NOMO-1 treated with dmso at 0.1 percent for 144 hours (cell line): ENCODE results near the gene IRF2BP2.

ENCODE experiments used
- DNase-seq: peaks from one replicate; lab custom pipeline; 2025; ENCODE audit not compliant: unreplicated experiment; lab: John Stamatoyannopoulos, UW

IRF2BP2 gene

GRCh38 chr1:234614081-234614489, 4.1 kb upstream of the IRF2BP2 start:
- no peak for DNase-seq

- DNase-seq = peak; percentile 46
Observed at GRCh38 chr1:234613128-234613875, 3.3 kb upstream of the IRF2BP2 start.

GRCh38 chr1:234612352-234613127, 2.6 kb upstream of the IRF2BP2 start:
- DNase-seq = peak; percentile 98

GRCh38 chr1:234611847-234612351, 1.9 kb upstream of the IRF2BP2 start:
- DNase-seq = peak; percentile 39

DNA sequence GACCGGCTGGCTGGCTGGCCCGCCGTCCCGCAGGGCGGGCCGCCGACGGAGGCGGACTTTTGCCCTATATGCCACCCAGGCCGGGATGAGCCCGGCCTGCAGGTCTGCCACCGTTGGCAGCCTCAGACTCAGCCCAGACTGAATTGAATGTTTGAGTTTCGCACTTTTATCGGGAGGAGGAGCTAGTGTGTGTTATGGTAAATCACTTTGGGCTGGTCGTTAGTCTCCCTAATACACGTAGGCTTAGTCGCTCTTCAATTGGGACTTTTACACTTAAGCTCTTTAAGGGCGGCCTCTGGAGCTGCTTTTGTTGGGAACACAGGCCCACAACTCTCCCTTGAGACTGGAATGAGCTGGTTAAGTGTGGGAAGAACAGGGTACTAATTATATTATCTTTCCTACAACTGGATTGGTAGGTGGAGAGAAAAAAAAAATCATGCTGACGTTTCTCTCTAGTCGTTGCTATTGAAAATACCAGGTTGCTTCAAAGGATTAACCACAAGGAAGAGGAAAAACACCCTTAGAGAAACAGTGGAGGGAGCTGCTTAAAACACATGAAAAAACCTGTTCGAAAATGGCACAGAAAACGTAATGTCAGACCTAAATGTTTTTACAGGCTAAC, 1.4 kb upstream of the IRF2BP2 start:
- peak; percentile 89 for DNase-seq

- DNase-seq = peak; percentile 93
Observed at GRCh38 chr1:234610666-234611224, 767 bp upstream of the IRF2BP2 start.

- DNase-seq = no peak
Observed at GRCh38 chr1:234609691-234610042, 311 bp downstream of the IRF2BP2 start.

DNA sequence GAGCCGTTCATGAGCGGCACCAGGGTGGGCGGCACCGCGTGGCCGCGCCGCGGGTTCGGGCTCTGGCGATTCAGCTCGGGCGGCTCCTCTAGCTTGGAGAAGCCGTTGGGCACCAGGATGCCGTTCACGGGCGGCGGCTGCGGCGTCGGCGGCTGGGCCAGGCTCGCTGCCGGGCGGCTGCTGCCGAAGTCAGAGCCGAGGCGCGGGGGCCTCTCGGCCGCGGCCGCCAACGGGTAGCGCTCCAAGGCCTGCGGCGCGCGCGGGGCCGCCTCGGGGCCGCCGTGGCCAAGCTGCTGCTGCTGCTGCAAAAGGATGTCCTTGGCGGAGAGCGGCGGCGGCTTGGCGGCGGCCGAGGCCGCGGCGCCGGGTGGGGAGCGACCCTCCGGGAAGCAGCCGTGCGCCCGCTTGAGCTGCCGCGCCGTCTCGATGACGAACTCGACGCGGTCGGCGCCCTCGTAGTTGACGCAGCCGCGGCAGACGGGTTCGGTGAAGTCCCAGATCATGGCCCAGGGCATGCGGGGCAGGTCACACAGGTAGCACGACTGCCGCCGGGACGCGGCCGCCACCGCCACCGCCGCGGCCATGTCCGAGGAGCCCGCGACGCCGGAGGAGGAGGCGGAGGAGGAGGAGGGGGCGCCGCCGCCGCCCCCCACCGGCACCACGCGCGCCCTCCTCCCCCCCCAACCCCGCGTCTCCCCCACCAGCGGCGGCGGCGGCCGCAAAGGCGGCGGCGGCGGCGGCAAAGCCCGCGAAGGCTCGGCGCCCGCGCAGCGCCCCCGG, 877 bp downstream of the IRF2BP2 start:
- no peak for DNase-seq

- peak; percentile 76 for DNase-seq
Observed at GRCh38 chr1:234608025-234608910, 1.7 kb downstream of the IRF2BP2 start.

GRCh38 chr1:234607109-234608024, 2.6 kb downstream of the IRF2BP2 start:
- no peak for DNase-seq

- DNase-seq = no peak
Observed at GRCh38 chr1:234606784-234607108, 3.2 kb downstream of the IRF2BP2 start.

GRCh38 chr1:234605983-234606783, 3.8 kb downstream of the IRF2BP2 start:
- peak; percentile 30 for DNase-seq

DNA sequence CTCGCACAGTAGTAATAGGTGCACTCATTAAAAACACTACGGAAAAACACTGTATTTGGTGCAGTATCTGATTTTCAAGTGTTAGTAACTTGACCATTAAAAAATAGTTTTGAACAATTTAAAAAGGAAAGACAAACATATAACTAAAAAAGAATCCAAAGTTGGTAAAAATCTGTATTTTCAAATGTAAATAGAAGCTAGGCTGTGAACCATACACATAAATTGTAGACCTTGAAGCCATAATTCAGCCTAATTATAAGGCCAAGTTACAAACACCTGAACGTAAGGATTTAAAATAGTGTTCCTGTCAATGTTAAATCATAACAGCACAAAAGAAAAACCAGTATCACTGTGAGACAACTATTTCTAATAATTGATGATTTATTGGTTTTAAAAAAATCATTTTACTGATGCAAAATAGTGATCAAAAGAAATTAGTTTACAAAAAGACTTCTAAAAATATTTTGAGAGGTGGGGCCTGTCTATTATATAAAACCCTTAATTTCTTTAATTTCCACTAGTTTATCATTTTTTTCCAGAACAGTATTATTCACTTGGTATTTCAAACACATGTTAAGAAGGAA, 4.5 kb downstream of the IRF2BP2 start:
- DNase-seq = no peak

DNA sequence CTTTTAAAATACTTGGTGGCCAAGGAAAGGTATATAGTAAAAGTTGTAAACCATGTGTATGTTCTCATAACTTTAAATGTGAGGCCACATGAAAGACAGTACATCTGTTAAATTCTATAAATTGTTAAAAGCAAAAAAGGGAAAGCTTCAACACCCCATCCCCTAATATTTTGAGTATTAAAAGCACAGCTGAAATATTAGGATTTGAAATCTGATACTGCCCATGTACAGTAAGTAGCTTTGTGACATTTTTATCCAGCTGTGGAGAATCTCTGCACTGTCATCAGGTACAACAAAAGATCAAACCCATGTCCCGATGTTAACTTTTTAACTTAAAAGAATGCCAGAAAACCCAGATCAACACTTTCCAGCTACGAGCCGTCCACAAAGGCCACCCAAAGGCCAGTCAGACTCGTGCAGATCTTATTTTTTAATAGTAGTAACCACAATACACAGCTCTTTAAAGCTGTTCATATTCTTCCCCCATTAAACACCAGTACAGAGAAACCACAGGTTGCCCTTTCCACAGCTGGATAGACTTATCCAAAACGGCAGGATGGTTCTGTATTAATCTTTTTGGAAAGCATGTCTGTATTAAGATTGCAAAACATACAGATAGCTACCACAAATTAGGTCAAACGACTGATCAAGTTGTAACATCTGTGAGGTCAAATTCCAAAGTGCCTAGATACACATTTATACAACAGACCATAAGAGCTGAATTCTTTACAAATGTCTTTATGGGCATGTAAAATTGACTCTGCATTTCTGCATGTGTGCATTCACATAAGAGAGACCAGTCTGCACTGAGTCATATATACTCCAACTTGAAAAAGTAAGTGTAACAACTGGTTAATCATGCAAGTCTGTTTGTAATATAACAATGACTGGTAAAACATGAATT, 5.2 kb downstream of the IRF2BP2 start:
- no peak for DNase-seq

GRCh38 chr1:234603221-234604204, 6.5 kb downstream of the IRF2BP2 start:
- DNase-seq = no peak
